ENCODE measurements around the gene ARHGEF4. TPM values are rescaled to one million over a fixed set of nuclear protein-coding genes. Genes with fewer than 3 reads are reported as not detected.
"Not testable (repeated sequence)": the region's sequence is repeated elsewhere in the genome, so short reads cannot be mapped to it uniquely, and the experiment has no call there.

The ARHGEF4 gene
- total and polyA plus RNA-seq, 2 donors from 2014 or later: 0.90 to 0.94 TPM

DNA sequence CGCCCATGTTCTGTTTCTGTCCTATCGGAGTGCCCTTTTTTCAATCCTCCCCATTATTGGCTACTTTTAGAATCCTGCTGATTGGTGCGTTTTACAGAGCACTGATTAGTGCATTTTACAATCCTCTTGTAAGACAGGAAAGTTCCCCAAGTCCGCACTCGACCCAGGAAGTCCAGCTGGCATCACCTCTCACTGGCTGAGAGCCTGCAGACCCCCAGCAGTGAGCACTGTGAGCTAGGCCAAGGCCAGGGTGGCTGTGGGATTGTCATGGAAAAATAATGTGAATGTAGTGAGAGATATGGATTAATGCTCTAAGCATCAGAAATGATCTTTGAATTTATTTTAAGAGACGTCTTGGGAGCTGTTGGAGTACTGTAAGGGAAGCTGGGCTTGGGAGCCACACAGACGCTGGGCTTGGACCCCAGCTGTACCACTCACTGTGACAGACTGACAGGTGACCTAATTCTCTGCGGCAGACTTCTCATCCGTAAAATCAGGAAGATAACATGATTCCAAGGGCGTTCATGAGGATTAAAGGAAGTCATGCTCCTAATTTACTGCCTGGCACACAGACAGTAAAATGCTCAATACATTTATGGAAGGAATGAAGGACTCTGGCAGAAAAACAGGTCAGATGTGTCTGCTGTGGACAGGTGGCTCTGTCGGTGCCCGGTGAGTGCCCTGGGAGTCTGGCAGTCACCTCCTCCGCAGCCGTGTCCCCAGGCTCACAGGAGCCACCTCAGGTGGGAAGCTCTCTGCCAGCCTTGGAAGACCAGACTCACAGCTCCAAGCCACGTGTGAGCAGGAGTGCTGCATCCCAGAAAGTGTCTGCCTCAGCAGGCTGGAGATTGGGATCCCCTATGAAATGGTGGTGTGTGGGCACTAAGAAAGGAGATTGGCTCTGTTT is 151.1 kb downstream of the ARHGEF4 start:
- FAIRE-seq (no peak), DNase-seq (no peak)
- intact Hi-C loops (cut with DNase I): no loop called here
- no peaks in the 10 kb centered on the region for H3K9me3 ChIP-seq (ENCODE audit: control insufficient read depth in 2 of 3, insufficient read depth in 1 of 3, low read length in 3 of 3)
- peaks cover 0 to 2% (median 0%) of the 10 kb centered on the region in 3 donors for H3K4me1 ChIP-seq (ENCODE audit: control insufficient read depth in 2 of 3, insufficient read depth in 2 of 3, low read depth in 1 of 3, low read length in 3 of 3)
- H3K27ac ChIP-seq (ENCODE audit: low read depth in 2 of 2, low read length in 2 of 2): no peak overlapping the region
- H3K36me3 ChIP-seq (ENCODE audit: control insufficient read depth in 2 of 3, insufficient read depth in 3 of 3, low read length in 3 of 3): no peaks in the 10 kb centered on the region
- no peak overlapping the region for H3K9ac ChIP-seq (ENCODE audit: low read length in 3 of 3)
- H3K4me3 ChIP-seq (ENCODE audit: low read length in 3 of 3): no peak overlapping the region
- H3K27me3 ChIP-seq (ENCODE audit: control insufficient read depth, insufficient read depth, low read length): no peaks in the 10 kb centered on the region
- TF ChIP-seq, protein P1, sequence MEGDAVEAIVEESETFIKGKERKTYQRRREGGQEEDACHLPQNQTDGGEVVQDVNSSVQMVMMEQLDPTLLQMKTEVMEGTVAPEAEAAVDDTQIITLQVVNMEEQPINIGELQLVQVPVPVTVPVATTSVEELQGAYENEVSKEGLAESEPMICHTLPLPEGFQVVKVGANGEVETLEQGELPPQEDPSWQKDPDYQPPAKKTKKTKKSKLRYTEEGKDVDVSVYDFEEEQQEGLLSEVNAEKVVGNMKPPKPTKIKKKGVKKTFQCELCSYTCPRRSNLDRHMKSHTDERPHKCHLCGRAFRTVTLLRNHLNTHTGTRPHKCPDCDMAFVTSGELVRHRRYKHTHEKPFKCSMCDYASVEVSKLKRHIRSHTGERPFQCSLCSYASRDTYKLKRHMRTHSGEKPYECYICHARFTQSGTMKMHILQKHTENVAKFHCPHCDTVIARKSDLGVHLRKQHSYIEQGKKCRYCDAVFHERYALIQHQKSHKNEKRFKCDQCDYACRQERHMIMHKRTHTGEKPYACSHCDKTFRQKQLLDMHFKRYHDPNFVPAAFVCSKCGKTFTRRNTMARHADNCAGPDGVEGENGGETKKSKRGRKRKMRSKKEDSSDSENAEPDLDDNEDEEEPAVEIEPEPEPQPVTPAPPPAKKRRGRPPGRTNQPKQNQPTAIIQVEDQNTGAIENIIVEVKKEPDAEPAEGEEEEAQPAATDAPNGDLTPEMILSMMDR (IDR thresholded peaks at IDR 0.05; ENCODE audit: borderline replicate concordance, extremely low read depth, insufficient read depth): no peak

DNA sequence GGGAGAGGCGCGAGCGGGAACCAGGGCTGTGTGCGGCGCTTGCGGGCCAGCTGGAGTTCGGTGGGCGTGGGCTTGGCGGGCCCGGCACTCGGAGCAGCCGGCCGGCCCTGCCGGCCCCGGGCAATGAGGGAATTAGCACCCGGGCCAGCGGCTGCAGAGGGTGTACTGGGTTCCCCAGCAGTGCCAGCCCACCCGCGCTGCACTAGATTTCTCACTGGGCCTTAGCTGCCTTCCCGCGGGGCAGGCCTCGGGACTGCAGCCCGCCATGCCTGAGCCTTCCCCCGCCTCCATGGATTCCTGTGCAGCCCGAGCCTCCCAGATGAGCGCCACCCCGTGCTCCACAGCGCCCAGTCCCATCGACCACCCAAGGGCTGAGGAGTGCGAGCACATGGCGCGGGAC is 154.7 kb downstream of the ARHGEF4 start:
- H3K27me3 ChIP-seq (ENCODE audit: control insufficient read depth, insufficient read depth, low read length); FAIRE-seq; H3K9ac ChIP-seq (ENCODE audit: low read length in 3 of 3); H3K36me3 ChIP-seq (ENCODE audit: control insufficient read depth in 2 of 3, insufficient read depth in 3 of 3, low read length in 3 of 3); H3K27ac ChIP-seq (ENCODE audit: low read depth in 2 of 2, low read length in 2 of 2); H3K9me3 ChIP-seq (ENCODE audit: control insufficient read depth in 2 of 3, insufficient read depth in 1 of 3, low read length in 3 of 3); DNase-seq; intact Hi-C loops (cut with DNase I); H3K4me1 ChIP-seq (ENCODE audit: control insufficient read depth in 2 of 3, insufficient read depth in 2 of 3, low read depth in 1 of 3, low read length in 3 of 3); H3K4me3 ChIP-seq (ENCODE audit: low read length in 3 of 3): not testable (repeated sequence)

DNA sequence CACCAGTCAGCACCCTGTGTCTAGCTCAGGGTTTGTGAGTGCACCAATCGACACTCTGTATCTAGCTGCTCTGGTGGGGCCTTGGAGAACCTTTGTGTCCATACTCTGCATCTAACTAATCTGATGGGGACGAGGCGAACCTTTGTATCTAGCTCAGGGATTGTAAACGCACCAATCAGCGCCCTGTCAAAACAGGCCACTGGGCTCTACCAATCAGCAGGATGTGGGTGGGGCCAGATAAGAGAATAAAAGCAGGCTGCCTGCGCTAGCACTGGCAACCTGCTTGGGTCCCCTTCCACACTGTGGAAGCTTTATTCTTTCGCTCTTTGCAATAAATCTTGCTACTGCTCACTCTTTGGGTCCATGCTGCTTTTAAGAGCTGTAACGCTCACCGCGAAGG is 155.3 kb downstream of the ARHGEF4 start:
- H3K4me3 ChIP-seq (ENCODE audit: low read length in 3 of 3); H3K4me1 ChIP-seq (ENCODE audit: control insufficient read depth in 2 of 3, insufficient read depth in 2 of 3, low read depth in 1 of 3, low read length in 3 of 3); DNase-seq; H3K36me3 ChIP-seq (ENCODE audit: control insufficient read depth in 2 of 3, insufficient read depth in 3 of 3, low read length in 3 of 3); intact Hi-C loops (cut with DNase I); H3K9ac ChIP-seq (ENCODE audit: low read length in 3 of 3); H3K9me3 ChIP-seq (ENCODE audit: control insufficient read depth in 2 of 3, insufficient read depth in 1 of 3, low read length in 3 of 3); H3K27me3 ChIP-seq (ENCODE audit: control insufficient read depth, insufficient read depth, low read length); FAIRE-seq; H3K27ac ChIP-seq (ENCODE audit: low read depth in 2 of 2, low read length in 2 of 2): not testable (repeated sequence)

DNA sequence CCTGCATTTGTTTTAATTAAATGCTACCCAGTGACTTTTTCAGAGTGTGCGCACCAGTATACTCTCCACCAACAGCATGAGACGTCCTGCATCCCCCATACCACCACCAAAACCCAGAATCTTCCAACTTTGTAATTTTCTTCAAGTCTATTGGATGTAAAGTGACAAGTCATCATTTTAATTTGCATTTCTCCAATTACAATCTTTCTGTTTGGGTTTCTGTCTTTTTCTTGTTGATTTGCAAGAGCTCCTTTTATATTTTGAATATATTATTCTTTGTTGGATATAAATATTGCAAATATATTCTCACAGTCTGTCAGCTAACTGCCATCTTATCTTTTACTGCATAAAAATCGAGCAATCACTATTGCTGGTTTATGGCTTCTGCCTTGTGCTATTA is 160.0 kb downstream of the ARHGEF4 start:
- DNase-seq (no peak), FAIRE-seq (no peak)
- Histone ChIP-seq H3K36me3 (ENCODE audit: control insufficient read depth in 2 of 3, insufficient read depth in 3 of 3, low read length in 3 of 3) (no peaks in the 10 kb centered on the region), H3K27ac (ENCODE audit: low read depth in 2 of 2, low read length in 2 of 2) (no peak overlapping the region), H3K9me3 (ENCODE audit: control insufficient read depth in 2 of 3, insufficient read depth in 1 of 3, low read length in 3 of 3) (no peaks in the 10 kb centered on the region), H3K27me3 (ENCODE audit: control insufficient read depth, insufficient read depth, low read length) (no peaks in the 10 kb centered on the region), H3K4me3 (ENCODE audit: low read length in 3 of 3) (no peak overlapping the region), H3K4me1 (ENCODE audit: control insufficient read depth in 2 of 3, insufficient read depth in 2 of 3, low read depth in 1 of 3, low read length in 3 of 3) (no peaks in the 10 kb centered on the region), H3K9ac (ENCODE audit: low read length in 3 of 3) (no peak overlapping the region)
- TF ChIP-seq, protein P1 (IDR thresholded peaks at IDR 0.05; ENCODE audit: borderline replicate concordance, extremely low read depth, insufficient read depth): no peak
- intact Hi-C loops (cut with DNase I): no loop called here

Data from kidney (tissue), 14 donors.